CD4-positive, alpha-beta T cell treated with Interleukin-17A for 1 hour (primary cell): ENCODE measurements around the gene THRB.

ENCODE experiments used
- DNase-seq: peaks from one replicate; pipeline ENCODE4 v3.0.0-alpha.2; 2020

The THRB gene

DNA sequence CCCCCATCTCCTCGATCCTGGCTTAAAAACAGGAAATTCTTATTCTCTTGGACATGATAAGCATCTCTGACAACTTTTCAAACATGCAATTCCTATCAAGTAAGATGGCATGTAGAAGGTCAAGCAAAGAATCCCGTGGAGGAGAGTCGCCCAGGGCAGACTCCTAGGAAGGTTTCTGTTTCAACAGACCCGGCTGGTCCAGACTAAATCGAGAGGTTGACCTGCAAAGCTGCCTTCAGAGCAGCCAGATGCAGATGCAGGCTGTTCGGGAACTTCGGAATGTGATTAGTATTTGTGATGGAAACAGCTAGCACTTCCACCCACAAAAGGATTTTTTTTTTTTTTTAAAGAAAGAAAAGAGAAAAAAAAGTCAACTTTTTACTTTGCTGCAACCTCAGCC is 332.8 kb downstream of the THRB start:
- DNase-seq = no peak

DNA sequence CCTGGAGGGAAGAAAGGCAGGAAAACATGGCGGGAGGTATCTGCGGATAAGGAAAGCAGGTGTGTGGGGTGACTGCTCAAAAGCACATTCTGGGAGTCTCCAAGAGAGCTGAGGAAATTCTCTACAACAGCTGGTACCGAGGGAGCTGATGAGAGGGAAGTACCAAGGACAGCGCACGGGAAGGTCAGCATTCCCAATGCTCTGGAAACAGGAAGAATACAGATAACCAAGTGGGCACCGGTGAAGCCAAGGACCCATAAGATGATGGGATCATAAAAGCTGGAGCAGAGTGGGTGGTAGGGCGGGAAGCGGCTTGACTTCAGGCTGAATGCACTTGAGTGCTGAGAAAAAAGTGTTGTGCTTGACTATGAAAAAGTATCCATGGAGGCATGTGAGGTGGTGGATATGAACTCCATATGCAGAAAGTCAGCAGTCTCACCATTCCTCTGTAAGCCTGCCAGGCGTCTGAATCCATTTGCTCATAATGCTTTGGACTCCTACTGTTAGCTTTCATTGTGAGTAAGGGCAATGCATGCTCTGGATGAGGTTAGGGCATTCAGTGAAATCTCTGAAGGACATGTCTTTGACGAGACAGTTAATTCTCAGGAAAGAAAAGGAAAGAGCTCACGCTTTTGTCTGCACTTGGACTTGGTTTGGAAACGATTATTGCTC is 334.1 kb downstream of the THRB start:
- DNase-seq = no peak

GRCh38 chr3:24158761-24159454 is 335.7 kb downstream of the THRB start:
- no peak for DNase-seq

DNA sequence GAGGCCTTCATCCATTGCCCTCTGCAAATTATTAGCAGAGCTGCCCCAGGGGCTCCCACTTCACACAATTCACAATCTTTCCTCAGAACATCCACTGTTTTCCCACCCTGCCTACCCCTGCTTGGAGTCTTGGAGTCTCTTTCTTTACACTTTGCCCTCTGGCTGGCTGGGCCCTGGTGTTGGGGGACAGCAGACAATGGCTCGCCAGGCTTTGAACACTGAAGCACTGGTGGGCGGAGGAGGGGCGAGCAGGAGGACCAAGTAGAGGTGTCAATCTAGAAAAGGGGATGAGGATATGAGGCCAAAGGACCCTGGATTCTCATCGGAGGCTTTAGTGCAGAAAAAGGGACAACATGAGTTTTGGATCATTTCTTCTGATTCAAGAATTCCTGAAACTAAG is 337.5 kb downstream of the THRB start:
- no peak for DNase-seq

DNA sequence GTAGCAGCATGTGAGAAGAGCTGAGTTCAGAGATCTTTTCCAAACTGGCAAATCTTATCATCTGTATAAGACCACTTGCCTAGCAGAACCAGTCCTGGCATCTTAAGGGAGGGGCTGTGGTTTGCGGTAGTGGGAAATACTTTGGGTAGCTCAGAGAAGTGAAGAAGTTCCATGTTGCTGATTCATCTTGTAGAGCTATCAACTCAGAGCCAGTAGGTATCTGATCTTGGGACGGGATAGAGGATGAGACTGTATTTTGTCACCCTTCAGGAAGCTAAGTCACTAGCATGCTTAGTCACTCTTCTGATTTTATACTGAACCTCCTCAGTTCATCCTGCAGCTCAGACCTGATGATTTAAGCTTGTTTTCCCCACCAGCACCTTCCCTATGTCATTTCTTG is 338.2 kb downstream of the THRB start:
- DNase-seq = no peak

DNA sequence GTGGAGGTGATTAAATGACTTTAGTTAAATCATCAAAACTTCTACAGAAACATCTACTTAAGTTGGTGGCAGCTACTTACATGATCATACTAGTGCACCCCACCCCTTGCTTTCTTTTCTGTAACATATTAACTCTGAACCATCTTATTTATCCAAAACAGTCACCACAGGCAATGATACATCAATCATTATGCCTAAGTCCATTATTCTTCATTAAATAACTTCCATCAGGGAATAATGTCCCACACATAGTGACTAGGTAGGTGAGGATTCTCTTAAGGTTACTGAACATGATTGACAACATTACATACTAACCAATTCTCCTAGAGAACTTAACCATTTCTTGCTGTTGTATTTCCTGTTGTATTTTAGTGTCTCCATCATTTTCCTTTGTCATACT is 339.4 kb downstream of the THRB start:
- no peak for DNase-seq

DNA sequence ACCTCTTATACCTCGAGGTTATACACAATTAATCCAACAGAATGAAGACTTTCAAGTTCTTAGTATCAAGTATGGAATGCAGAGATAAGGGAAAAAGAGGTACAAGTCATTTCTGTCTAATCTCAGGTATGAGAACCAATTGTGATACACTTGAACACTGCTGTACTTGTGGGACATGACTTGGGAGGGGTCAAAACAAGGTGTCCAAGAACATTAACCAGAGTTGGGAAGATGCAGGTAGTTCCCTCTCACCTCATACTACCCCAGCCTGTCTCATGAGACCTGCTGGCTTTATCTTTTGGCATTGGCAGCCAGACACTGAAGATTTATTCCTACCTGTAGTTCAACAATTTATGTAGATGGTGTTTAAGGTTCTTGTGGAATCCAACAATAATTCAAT is 339.9 kb downstream of the THRB start:
- DNase-seq = no peak

DNA sequence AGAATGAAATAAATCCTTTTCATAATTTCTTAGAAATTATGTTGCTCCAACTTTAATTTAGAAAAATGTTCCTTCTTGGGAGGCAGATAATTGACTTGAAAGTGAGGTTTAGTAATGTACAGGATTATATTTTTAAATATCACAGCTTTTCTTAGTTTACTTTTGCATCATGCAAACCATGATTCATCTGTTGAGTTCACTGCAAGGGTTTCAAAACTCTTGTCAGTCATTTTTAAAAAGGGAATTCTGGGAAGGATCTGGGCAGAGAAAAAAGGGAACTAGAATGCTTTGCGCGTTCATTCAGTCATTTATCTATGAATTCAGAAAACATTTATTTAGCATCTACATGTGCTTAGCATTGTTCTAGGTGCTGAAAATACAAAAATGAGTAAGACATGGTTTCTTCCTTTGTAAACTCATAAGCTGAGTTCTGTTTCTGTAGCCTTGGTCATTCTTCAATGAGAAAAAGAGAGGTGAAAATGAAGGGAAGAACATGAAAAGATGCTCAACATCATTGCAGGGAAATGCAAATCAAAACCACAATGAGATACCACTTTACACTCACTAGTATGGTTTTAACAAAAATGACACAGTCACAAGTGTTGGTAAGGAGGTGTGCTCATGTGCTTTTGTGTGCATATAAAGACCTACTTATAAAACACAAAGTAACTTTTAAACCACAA is 340.5 kb downstream of the THRB start:
- DNase-seq = no peak

DNA sequence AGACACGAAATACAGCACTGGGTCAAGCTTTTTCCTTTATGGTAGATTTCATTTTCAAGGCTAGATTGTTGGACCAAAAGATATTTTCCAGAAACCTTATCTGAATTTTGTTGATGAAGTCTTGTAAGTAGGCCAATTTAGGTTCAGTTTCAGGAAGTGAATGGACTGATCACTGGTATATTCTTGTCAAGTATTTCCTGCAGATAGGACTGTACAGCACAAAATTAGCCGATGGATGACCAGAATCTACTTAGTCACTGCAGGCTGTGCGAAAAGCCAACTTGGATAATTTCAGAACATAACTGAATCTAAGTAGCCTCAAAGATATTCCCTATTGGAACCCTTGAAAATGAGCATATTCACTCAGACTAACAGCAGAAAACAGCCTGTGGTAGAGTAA is 343.1 kb downstream of the THRB start:
- DNase-seq = no peak

- no peak for DNase-seq
These were observed 345.6 kb downstream of the THRB start for GRCh38 chr3:24149032-24149431.

GRCh38 chr3:24145981-24146822 is 348.4 kb downstream of the THRB start:
- DNase-seq = no peak

DNA sequence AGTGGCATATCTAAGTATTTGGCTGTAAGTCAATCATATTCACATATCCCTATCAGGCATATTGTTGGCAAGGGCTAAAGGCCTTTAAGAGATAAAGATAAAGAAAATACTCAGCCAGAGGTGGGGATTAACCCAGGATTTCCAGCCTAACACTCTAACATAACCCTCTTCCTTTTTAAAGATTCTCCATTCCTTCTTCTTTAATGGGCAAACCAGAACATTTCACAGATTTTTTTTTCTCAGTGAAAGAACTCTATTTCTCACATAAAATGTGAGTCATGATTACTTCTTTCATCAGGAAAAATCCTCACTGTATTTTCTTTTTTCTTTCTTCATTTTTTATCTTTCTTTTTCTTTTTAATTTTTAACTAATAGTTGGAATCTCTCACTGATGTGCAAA is 349.2 kb downstream of the THRB start:
- no peak for DNase-seq

DNA sequence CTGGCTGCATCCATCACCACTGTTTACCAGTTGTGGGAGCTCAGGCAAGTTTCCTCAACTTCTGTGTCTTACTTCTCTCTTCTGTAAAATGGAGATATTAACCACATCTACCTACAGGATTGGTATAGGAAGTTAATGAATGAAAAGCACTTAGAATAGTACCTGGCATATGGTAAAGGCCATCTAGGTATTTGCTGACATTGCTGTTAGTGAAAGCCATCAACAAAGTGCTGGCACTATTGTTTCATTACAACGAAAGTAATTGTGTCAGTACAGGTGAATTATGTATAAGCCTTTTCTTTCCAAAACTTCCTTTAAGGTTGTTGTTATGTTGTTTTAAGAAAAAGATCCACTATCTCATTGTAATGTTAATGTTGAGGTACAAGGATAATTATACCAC is 352.5 kb downstream of the THRB start:
- no peak for DNase-seq

DNA sequence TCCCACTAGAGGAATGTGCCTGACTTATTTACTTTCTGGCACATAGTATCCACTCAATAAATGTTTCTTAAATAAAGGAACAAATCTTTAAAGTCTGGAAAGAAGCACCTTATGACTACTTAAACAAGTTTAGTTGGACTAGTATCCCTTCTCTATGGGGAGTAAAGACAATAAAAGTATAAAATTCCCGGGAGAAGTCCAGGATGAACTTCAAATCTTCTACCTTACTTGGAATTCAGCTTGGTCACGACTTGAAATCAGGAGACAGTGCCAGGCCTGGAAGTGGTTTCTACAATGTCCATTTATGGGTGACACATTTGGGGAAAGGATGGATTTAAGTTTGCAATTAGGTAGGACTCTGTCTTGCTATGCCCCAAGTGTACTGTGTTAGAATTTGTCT is 353.1 kb downstream of the THRB start:
- DNase-seq = no peak

DNA sequence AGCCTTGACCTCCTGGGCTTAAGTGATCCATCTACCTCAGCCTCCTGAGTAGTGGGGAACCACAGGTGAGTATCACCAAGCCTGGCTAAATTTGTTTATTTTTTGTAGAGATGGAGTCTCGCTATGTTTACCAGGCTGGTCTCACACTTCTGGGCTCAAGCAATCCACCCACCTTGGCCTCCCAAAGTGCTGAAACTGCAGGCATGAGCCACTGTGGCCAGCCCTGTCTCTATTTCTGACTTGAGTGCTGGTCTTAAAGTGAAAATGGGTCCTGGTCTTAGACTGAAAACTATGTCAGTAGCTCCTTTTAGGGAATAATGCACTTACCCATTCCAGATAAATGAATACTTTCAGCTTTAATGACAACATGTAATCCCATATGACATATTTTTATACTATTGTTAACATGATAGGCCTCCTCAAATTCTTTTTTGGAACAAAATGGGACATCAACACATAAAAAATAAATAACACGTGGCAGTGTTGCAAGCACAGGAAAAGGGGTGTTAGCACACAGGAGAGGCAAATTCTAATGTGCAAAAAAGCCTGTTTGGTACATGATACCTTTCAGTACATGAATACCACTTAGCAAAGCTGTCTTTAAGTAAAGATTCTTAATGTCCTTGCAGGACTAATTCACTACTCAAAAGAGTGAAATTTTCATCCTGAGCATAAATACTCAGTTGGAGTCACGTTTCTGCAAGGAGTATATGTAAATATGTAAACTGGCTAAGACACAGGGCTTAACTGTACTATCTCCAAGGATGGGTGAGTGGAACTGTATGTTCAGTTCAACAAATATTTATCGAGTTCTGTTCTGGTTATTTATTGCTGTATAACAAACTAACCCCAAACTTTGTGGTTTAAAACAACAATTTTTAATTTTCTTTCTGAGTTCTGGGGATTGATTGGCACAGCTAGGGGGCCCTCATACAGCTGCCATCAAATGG is 354.9 kb downstream of the THRB start:
- no peak for DNase-seq

DNA sequence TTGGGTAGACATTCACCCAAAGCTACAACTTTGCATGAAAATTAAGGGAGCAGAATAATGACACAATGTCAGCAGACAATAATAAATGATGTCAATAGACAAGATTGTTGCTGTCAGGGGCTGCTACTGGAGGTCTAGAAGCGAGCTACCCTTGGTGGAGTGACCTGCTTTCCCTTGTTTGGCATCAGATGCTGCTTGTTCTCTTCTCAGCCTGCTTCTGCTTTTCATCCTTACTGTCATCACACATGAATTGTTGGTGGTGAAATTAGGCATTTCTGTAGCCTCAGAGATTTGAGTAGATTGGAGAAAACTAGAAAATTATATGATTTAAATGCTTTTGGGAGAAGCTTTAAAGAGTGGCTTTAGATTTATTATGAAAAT is 355.8 kb downstream of the THRB start:
- DNase-seq = no peak

GRCh38 chr3:24137958-24138875 is 356.4 kb downstream of the THRB start:
- DNase-seq = no peak

DNA sequence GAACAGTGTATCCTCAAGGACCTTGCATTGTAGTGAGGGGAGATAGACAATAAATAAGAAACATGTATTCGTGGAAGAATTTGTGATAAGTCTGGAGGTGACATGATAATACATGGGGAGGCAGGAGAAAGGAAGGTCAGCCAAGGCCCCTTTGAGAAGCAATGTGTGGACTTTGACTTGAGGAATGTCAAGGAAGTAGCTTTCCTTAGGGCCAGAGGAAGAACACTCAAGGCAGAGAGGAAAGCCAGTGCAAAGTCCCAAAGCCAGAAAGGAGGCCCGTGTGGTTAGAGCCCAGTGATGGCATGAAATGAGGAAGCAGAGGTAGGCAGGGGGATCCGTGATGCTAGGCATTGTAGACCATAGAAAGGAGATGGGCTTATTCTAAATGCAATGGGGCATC is 357.3 kb downstream of the THRB start:
- DNase-seq = no peak

DNA sequence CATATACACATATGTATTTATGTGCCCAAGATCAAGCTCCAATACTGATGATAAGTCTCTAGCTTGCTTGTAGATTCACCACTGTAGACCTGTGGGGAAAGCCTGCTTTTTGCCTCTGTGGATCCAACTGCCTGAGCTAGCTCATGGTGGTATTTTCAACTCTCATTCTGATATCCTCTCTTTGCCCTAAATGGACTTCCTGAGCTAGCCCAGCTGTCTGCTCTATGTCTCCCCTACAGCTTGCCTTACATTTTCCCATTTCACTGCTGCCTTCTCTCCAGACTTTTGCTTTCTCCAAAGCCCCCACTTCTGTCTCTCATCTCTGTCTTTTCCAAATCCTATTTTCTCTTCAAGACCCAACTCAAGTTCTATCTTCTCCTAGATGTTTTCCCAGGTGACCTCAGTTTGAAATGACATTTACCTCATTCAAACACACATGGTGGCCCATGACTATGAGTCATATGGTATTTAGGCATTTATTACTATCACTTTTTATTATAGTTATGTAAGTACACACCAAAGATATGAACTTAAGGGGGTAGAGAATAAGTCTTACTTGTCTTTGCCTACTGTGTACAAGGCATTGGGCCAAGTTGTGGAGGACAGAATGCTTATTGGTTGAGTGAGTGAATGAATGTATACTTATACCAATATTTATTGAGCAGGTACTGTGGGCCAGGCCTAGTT is 357.9 kb downstream of the THRB start:
- DNase-seq = no peak

GRCh38 chr3:24135280-24135679 is 359.4 kb downstream of the THRB start:
- DNase-seq = no peak

DNA sequence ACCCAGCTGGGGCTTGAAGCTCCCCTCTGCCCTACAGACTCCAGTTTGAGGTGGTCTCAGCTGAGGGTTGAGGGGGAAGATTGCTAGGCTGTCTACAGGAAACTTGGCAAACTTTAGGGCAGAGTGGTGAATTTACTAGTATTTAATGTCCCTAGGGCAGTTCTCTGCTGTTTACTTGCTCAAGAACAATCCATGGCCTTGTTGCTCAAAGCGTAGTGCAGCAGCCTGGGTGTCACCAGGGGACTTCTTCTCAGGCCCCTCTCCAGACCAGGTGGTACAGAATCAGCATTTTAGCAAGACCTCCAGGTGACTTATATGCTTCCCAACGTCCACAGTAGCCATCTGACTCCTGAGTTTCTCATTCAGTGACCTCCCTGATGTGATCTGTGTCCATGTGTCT is 360.7 kb downstream of the THRB start:
- no peak for DNase-seq
